H4 (cell line): ENCODE results near the gene SPANXA1. TPM values are rescaled to one million over a fixed set of nuclear protein-coding genes. Genes with fewer than 3 reads are reported as not detected.
"Not testable (repeated sequence)": the region's sequence is repeated elsewhere in the genome, so short reads cannot be mapped to it uniquely, and the experiment has no call there.

ENCODE experiments used
- DNase-seq: peaks from one replicate; pipeline ENCODE4 v3.0.0-alpha.2; 2015; ENCODE audit warnings: low spot score
- total RNA-seq: library from RNA; depleted of rRNA; stranded (reverse); fragments of >200 nt; shearing (Covaris generic); gene quantifications from 2 replicates; pipeline ENCODE4 v1.2.3, GENCODE V29; 2014; rRNA removed

Gene SPANXA1, protein sequence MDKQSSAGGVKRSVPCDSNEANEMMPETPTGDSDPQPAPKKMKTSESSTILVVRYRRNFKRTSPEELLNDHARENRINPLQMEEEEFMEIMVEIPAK
- total RNA-seq, result 17.0 TPM in 1 of 2 replicates, not detected in the other

- not testable (repeated sequence) for DNase-seq
Measured at GRCh38 chrX:141584638-141585037, at the start of gene SPANXA1. Gene SPANXA1, minus strand, starts transcription at chrX:141584738. Its CDS starts 60 bp downstream, at chrX:141584678.

GRCh38 chrX:141632124-141632523, 47.6 kb upstream of the SPANXA1 start:
- DNase-seq, result no peak

DNA sequence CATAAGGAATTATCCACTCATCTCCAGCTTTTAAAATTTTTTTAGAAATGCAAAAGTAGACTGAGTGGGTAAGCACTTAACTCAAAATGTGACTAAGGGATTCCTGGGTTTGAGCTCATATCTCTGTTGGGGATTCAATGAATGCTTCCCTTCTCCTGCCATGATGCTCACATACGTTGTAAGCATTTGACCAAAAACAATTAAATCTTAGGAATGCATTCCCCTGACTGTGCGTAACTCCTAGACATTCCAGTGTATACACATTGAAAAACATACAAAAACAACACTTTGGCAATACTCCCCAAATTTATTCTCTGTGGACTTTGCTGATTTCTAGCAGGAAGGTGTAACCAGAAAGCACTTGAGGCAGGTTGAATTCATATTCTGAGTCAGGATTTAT, 34.8 kb upstream of the SPANXA1 start:
- no peak for DNase-seq

GRCh38 chrX:141609111-141609510, 24.6 kb upstream of the SPANXA1 start:
- DNase-seq, result no peak

DNA sequence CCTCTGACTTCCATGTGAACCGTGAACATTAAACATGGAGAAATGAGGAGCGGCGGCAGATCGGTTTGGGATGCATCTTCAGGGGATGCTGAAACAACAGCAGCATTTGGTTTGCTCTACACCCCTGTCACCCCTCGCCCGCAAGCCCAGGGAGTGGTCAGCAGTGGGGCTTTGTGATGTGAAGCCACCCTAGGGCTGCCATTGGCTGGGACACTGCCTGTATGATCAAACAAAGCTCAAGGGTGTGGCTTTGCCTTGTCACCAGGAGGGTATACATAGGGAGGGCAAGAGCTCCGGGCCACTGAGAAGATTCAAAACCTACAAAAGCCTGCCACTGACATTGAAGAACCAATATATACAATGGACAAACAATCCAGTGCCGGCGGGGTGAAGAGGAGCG, 4.9 kb upstream of the SPANXA1 start, which contains the start of gene SPANXA2:
TSS of gene SPANXA2 (plus strand) at position 301 of the 400 bp plus-strand sequence. CDS start at position 361, 60 bp downstream.
- not testable (repeated sequence) for DNase-seq

DNA sequence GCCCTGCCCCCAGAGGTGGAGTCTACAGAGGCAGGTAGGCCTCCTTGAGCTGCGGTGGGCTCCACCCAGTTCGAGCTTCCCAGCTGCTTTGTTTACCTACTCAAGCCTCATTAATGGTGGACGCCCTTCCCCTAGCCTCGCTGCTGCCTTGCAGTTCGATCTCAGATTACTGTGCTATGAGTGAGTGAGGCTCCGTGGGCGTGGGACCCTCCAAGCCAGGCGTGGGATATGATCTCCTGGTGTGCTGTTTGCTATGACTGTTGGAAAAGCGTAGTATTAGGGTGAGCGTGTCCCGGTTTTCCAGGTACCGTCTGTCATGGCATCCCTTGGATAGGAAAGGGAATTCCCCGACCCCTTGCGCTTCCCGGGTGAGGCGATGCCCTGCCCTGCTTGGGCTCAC, 42.0 kb downstream of the SPANXA1 start:
- not testable (repeated sequence) for DNase-seq

Other genes with a start within 250 kb of the SPANXA1 start
- 160 and 223 TPM in 2 replicates for gene SPANXA2, start 5.0 kb upstream of the SPANXA1 start, total RNA-seq
- gene SPANXD, start 114.0 kb upstream of the SPANXA1 start, total RNA-seq, result 65.9 and 74.7 TPM in 2 replicates